ENCODE results near the gene LGI4. TPM values are rescaled to one million over a fixed set of nuclear protein-coding genes. Genes with fewer than 3 reads are reported as not detected.

Gene LGI4
- total and polyA plus RNA-seq, 2 donors from 2014 or later: 5.1 to 7.5 TPM

DNA sequence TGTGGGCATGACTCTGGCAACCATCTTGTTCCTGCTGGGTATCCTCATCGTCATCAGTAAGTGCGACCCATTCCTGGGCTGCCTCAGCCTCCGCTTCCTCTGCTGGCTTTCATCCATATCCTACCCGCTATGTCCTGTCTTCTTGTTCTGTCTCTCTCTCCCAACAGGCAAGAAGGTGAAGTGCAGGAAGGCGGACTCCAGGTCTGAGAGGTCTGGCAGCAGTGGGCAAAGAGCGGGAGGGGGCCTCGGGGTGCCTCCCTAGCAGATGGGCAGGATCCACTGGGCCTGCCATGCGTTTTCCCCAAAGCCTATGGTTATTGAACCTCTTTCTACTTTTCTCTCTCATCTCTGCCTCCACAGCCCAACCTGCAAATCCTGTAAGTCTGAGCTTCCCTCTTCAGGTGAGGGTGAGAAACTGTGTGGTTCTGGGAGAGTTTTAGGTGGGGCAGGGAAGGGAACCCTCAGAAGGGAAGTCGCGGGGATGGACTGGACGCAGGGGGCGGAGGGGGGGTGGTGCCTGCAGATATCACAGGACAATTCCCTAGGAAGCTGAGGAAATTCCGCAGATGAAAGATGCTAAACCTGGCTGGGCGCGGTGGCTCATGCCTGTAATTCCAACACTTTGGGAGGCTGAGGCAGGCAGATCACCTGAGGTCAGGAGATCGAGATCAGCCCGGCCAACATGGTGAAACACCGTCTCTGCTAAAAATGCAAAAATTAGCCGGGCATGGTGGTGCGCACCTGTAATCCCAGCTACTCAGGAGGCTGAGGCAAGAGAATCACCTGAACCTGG is 16.6 kb upstream of the LGI4 start:
- DNase-seq: peak in 1 of 5 donors; percentile 32
- H3K36me3 ChIP-seq (ENCODE audit: control insufficient read depth in 2 of 3, insufficient read depth in 3 of 3, low read length in 3 of 3): no peaks in the 10 kb centered on the region
- no peaks in the 10 kb centered on the region for H3K9me3 ChIP-seq (ENCODE audit: control insufficient read depth in 2 of 3, insufficient read depth in 1 of 3, low read length in 3 of 3)
- no peak overlapping the region for H3K9ac ChIP-seq (ENCODE audit: low read length in 3 of 3)
- no peak for FAIRE-seq
- H3K4me1 ChIP-seq (ENCODE audit: control insufficient read depth in 2 of 3, insufficient read depth in 2 of 3, low read depth in 1 of 3, low read length in 3 of 3): peaks cover 0 to 2% (median 0%) of the 10 kb centered on the region in 3 donors
- peaks cover 12% of the 10 kb centered on the region for H3K27me3 ChIP-seq (ENCODE audit: control insufficient read depth, insufficient read depth, low read length)
- intact Hi-C loops (cut with DNase I): no loop called here
- H3K27ac ChIP-seq (ENCODE audit: low read depth in 2 of 2, low read length in 2 of 2): no peak overlapping the region
- H3K4me3 ChIP-seq (ENCODE audit: low read length in 3 of 3): no peak overlapping the region
- TF ChIP-seq, protein P1, sequence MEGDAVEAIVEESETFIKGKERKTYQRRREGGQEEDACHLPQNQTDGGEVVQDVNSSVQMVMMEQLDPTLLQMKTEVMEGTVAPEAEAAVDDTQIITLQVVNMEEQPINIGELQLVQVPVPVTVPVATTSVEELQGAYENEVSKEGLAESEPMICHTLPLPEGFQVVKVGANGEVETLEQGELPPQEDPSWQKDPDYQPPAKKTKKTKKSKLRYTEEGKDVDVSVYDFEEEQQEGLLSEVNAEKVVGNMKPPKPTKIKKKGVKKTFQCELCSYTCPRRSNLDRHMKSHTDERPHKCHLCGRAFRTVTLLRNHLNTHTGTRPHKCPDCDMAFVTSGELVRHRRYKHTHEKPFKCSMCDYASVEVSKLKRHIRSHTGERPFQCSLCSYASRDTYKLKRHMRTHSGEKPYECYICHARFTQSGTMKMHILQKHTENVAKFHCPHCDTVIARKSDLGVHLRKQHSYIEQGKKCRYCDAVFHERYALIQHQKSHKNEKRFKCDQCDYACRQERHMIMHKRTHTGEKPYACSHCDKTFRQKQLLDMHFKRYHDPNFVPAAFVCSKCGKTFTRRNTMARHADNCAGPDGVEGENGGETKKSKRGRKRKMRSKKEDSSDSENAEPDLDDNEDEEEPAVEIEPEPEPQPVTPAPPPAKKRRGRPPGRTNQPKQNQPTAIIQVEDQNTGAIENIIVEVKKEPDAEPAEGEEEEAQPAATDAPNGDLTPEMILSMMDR (IDR thresholded peaks at IDR 0.05; ENCODE audit: borderline replicate concordance, extremely low read depth, insufficient read depth): no peak

DNA sequence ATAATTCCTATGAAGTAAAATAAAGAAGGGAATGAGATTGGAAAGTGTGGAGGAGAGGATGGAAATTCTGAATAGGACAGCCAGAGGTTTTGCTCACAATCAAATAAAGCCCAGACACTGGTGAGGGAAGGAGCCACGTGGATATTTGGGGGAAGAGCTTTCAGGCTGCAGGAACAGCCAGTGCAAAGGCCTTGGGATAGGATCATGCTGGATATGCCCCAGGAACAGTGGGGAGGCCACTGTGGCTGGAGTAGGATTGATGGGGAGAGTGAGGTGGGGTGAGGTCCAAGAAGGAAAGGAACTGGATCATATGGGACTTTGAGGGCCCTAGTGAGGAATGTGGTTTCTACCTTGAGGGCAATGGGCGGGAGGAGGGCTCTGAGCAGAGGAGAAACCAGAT is 15.6 kb upstream of the LGI4 start:
- Histone ChIP-seq H3K27ac (ENCODE audit: low read depth in 2 of 2, low read length in 2 of 2) (no peak overlapping the region), H3K36me3 (ENCODE audit: control insufficient read depth in 2 of 3, insufficient read depth in 3 of 3, low read length in 3 of 3) (no peaks in the 10 kb centered on the region), H3K4me3 (ENCODE audit: low read length in 3 of 3) (no peak overlapping the region), H3K9me3 (ENCODE audit: control insufficient read depth in 2 of 3, insufficient read depth in 1 of 3, low read length in 3 of 3) (no peaks in the 10 kb centered on the region), H3K4me1 (ENCODE audit: control insufficient read depth in 2 of 3, insufficient read depth in 2 of 3, low read depth in 1 of 3, low read length in 3 of 3) (peaks cover 0 to 2% (median 0%) of the 10 kb centered on the region in 3 donors), H3K9ac (ENCODE audit: low read length in 3 of 3) (no peak overlapping the region), H3K27me3 (ENCODE audit: control insufficient read depth, insufficient read depth, low read length) (peaks cover 12% of the 10 kb centered on the region)
- FAIRE-seq (no peak), DNase-seq (no peak)
- intact Hi-C loops (cut with DNase I): no loop called here
- TF ChIP-seq, protein P1 (IDR thresholded peaks at IDR 0.05; ENCODE audit: borderline replicate concordance, extremely low read depth, insufficient read depth): no peak

DNA sequence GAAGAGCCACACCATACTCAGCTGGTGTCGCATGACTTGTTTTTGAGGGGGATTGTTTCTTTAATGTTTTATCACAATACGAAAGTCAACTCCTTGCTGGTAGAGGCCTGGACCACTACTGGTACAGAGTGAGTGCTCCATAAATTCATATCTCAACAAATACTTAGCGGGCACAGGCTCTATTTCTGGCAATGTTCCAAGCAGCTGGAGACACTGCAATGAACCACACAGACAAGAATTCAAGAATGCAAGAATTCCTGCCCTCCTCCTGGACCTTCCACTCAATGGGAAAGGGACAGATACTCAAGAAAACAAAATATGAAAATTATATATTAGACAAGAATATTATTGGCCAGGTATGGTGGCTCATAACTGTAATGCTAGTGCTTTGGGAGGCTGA is 14.6 kb upstream of the LGI4 start:
- Histone ChIP-seq H3K4me1 (ENCODE audit: control insufficient read depth in 2 of 3, insufficient read depth in 2 of 3, low read depth in 1 of 3, low read length in 3 of 3) (peaks cover 0 to 2% (median 0%) of the 10 kb centered on the region in 3 donors), H3K9me3 (ENCODE audit: control insufficient read depth in 2 of 3, insufficient read depth in 1 of 3, low read length in 3 of 3) (no peaks in the 10 kb centered on the region), H3K27me3 (ENCODE audit: control insufficient read depth, insufficient read depth, low read length) (peaks cover 9% of the 10 kb centered on the region), H3K36me3 (ENCODE audit: control insufficient read depth in 2 of 3, insufficient read depth in 3 of 3, low read length in 3 of 3) (no peaks in the 10 kb centered on the region), H3K27ac (ENCODE audit: low read depth in 2 of 2, low read length in 2 of 2) (no peak overlapping the region), H3K9ac (ENCODE audit: low read length in 3 of 3) (no peak overlapping the region), H3K4me3 (ENCODE audit: low read length in 3 of 3) (no peak overlapping the region)
- no peak for DNase-seq
- intact Hi-C loops (cut with DNase I): no loop called here
- TF ChIP-seq, protein P1 (IDR thresholded peaks at IDR 0.05; ENCODE audit: borderline replicate concordance, extremely low read depth, insufficient read depth): no peak
- no peak for FAIRE-seq

Data from kidney (tissue), 14 donors.